ENCODE data around the gene CNOT10.
A peak's percentile ranks its signal among the peaks of the same experiment; 100 is the strongest.
"Not testable (repeated sequence)": the region's sequence is repeated elsewhere in the genome, so short reads cannot be mapped to it uniquely, and the experiment has no call there.

Gene CNOT10

DNA sequence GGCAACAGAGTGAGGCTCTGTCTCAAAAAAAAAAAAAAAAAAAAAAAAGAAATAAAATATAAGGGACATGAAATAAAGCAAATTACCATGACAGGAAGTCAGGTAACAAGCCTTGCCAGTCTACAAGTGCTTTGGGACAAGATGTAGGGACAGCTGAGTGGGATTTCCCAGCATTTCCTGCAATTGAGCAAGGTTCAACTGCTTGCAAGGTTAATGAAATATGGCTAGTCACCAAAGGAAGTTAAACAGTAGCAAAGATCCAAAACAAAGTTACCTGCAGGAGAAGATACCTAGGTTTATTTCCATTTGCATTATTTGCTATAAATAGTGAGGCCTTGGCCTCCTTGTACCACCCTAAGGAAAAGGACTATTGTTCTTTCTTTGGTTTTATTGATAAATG lies 22.3 kb upstream of the CNOT10 start:
- H3K27me3 ChIP-seq (ENCODE audit: insufficient read depth, low read length), result no peaks in the 10 kb centered on the region
- H3K27ac ChIP-seq (ENCODE audit: low read depth, low read length), result no peak overlapping the region
- no peaks in the 10 kb centered on the region for H3K9me3 ChIP-seq (ENCODE audit: insufficient read depth, low read depth, low read length)
- H3K4me3 ChIP-seq (ENCODE audit: low read length), result no peak overlapping the region
- no peaks in the 10 kb centered on the region for H3K36me3 ChIP-seq (ENCODE audit: insufficient read depth, low read length)
- no peak overlapping the region for H3K9ac ChIP-seq (ENCODE audit: low read depth, low read length)
- H3K4me1 ChIP-seq (ENCODE audit: insufficient read depth, low read length), result no peaks in the 10 kb centered on the region

DNA sequence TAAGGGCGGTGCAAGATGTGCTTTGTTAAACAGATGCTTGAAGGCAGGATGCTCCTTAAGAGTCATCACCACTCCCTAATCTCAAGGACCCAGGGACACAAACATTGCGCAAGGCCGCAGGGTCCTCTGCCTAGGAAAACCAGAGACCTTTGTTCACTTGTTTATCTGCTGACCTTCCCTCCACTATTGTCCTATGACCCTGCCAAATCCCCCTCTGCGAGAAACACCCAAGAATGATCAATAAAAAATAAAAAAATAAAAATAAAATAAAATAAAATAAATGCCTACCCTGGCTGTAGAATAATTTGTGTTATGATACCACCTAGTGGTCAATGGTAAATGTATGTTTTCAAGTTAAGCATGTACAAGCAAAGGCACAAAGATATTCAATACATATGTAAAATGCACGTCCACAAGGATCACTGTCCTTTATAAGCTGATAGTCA lies 20.3 kb upstream of the CNOT10 start:
- H3K4me1 ChIP-seq (ENCODE audit: insufficient read depth, low read length); H3K27ac ChIP-seq (ENCODE audit: low read depth, low read length); H3K9ac ChIP-seq (ENCODE audit: low read depth, low read length); H3K36me3 ChIP-seq (ENCODE audit: insufficient read depth, low read length); H3K4me3 ChIP-seq (ENCODE audit: low read length); H3K27me3 ChIP-seq (ENCODE audit: insufficient read depth, low read length); H3K9me3 ChIP-seq (ENCODE audit: insufficient read depth, low read depth, low read length): not testable (repeated sequence)
- 67% methylated on average over 3 of the region's 5 CpGs for WGBS

- H3K27me3 ChIP-seq (ENCODE audit: insufficient read depth, low read length), result no peaks in the 10 kb centered on the region
- no peak overlapping the region for H3K27ac ChIP-seq (ENCODE audit: low read depth, low read length)
- H3K4me3 ChIP-seq (ENCODE audit: low read length), result no peak overlapping the region
- no peaks in the 10 kb centered on the region for H3K36me3 ChIP-seq (ENCODE audit: insufficient read depth, low read length)
- no peaks in the 10 kb centered on the region for H3K9me3 ChIP-seq (ENCODE audit: insufficient read depth, low read depth, low read length)
- H3K9ac ChIP-seq (ENCODE audit: low read depth, low read length), result no peak overlapping the region
- H3K4me1 ChIP-seq (ENCODE audit: insufficient read depth, low read length), result no peaks in the 10 kb centered on the region
- 91% methylated on average over 3 of the region's 3 CpGs for WGBS
Observed at GRCh38 chr3:32667072-32667582, 17.9 kb upstream of the CNOT10 start.

DNA sequence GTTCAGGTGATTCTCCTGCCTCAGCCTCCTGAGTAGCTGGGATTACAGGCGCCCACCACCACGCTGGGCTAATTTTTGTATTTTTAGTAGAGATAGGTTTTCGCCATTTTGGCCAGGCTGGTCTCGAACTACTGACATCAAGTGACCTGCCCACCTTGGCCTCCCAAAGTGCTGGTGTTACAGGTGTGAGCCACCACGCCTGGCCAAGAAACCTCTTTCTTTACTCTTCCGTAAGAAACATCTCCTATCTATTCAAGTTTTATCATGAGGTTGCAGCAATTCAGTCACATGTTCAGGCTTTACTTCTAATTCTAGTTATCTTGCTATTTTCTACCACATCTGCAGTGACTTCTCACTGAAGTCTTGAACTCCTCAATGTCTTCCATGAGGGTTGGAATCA lies 15.8 kb upstream of the CNOT10 start:
- H3K36me3 ChIP-seq (ENCODE audit: insufficient read depth, low read length); H3K9ac ChIP-seq (ENCODE audit: low read depth, low read length); H3K9me3 ChIP-seq (ENCODE audit: insufficient read depth, low read depth, low read length); H3K4me3 ChIP-seq (ENCODE audit: low read length); H3K4me1 ChIP-seq (ENCODE audit: insufficient read depth, low read length); H3K27ac ChIP-seq (ENCODE audit: low read depth, low read length); H3K27me3 ChIP-seq (ENCODE audit: insufficient read depth, low read length): not testable (repeated sequence)
- 97% methylated on average over 6 of the region's 6 CpGs for WGBS

GRCh38 chr3:32673730-32674129 lies 11.3 kb upstream of the CNOT10 start:
- H3K9me3 ChIP-seq (ENCODE audit: insufficient read depth, low read depth, low read length); H3K27me3 ChIP-seq (ENCODE audit: insufficient read depth, low read length); H3K9ac ChIP-seq (ENCODE audit: low read depth, low read length); H3K36me3 ChIP-seq (ENCODE audit: insufficient read depth, low read length); H3K4me1 ChIP-seq (ENCODE audit: insufficient read depth, low read length); H3K27ac ChIP-seq (ENCODE audit: low read depth, low read length); H3K4me3 ChIP-seq (ENCODE audit: low read length): not testable (repeated sequence)
- WGBS, result 87% methylated on average over 3 of the region's 3 CpGs

- no peak overlapping the region for H3K4me3 ChIP-seq (ENCODE audit: low read length)
- H3K27ac ChIP-seq (ENCODE audit: low read depth, low read length), result no peak overlapping the region
- H3K4me1 ChIP-seq (ENCODE audit: insufficient read depth, low read length), result no peaks in the 10 kb centered on the region
- no peaks in the 10 kb centered on the region for H3K36me3 ChIP-seq (ENCODE audit: insufficient read depth, low read length)
- no peak overlapping the region for H3K9ac ChIP-seq (ENCODE audit: low read depth, low read length)
- 88% methylated on average over 1 of the region's 2 CpGs for WGBS
- no peaks in the 10 kb centered on the region for H3K9me3 ChIP-seq (ENCODE audit: insufficient read depth, low read depth, low read length)
- H3K27me3 ChIP-seq (ENCODE audit: insufficient read depth, low read length), result no peaks in the 10 kb centered on the region
Observed at GRCh38 chr3:32675164-32675563, 9.8 kb upstream of the CNOT10 start.

- no peaks in the 10 kb centered on the region for H3K9me3 ChIP-seq (ENCODE audit: insufficient read depth, low read depth, low read length)
- no peak overlapping the region for H3K4me3 ChIP-seq (ENCODE audit: low read length)
- WGBS, result 90% methylated on average over 1 of the region's 1 CpG
Observed at GRCh38 chr3:32675650-32676049, 9.3 kb upstream of the CNOT10 start.

DNA sequence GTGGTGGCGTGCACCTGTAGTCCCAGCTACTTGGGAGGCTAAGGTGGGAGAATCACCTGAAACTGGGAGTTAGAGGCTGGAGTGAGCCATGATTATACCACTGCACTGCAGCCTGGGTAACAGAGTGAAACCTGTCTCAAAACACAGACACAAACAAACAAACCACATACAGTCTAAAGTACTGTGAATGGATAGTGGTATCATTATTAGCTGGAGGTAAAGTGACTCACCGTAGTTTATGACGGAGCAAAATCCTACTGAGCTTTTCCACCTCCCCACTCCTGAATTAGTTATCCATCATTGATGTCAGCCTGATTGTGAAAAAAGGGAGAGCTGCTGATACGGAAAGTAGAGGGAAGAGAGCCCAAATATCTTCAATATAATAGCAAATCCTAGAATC lies 3.2 kb upstream of the CNOT10 start:
- no peaks in the 10 kb centered on the region for H3K36me3 ChIP-seq (ENCODE audit: insufficient read depth, low read length)
- H3K27me3 ChIP-seq (ENCODE audit: insufficient read depth, low read length), result no peaks in the 10 kb centered on the region
- H3K4me3 ChIP-seq (ENCODE audit: low read length), result no peak overlapping the region
- WGBS, result 77% methylated on average over 1 of the region's 4 CpGs
- no peak overlapping the region for H3K9ac ChIP-seq (ENCODE audit: low read depth, low read length)
- no peak overlapping the region for H3K27ac ChIP-seq (ENCODE audit: low read depth, low read length)
- H3K9me3 ChIP-seq (ENCODE audit: insufficient read depth, low read depth, low read length), result no peaks in the 10 kb centered on the region
- H3K4me1 ChIP-seq (ENCODE audit: insufficient read depth, low read length), result peaks cover 16% of the 10 kb centered on the region

More at GRCh38 chr3:32675650-32676049, 9.3 kb upstream of the CNOT10 start:
- no peaks in the 10 kb centered on the region for H3K4me1 ChIP-seq (ENCODE audit: insufficient read depth, low read length)
- H3K27me3 ChIP-seq (ENCODE audit: insufficient read depth, low read length), result no peaks in the 10 kb centered on the region
- no peak overlapping the region for H3K9ac ChIP-seq (ENCODE audit: low read depth, low read length)
- H3K27ac ChIP-seq (ENCODE audit: low read depth, low read length), result no peak overlapping the region
- no peaks in the 10 kb centered on the region for H3K36me3 ChIP-seq (ENCODE audit: insufficient read depth, low read length)

DNA sequence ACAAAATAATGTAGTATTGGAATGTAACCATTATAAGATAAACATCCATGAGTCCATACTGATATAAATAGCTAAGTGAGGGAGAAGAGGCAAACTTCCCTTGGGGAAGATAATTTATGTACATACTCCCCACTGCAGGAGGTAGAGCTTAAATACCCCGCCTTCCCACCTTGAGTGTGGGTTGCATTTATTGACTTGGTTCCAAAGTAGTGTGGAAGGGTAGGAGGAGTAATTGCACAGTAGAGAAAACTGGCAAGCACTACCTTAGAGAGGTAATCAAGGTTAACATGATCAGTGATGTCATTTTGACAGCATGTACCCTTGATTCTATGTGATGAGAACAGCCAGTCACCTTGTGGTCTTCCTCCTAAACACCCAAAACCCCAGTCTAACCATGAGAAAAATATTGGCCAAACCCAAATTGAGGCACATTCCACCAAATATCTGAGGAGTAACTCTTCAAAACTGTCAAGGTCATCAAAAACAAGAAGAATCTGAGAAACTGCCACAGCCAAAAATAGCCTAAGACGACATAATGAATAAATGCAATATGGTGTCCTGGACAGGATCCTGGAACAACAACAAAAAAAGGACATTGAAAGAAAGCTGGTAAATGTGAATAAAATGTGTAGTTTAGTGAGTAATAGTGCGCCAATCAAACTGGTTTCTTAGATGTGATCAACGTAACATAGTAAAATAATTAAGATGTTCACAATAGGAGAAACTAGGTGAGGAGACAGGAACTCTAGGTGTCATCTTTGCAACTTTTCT lies 774 bp upstream of the CNOT10 start:
- no peaks in the 10 kb centered on the region for H3K27me3 ChIP-seq (ENCODE audit: insufficient read depth, low read length)
- peak overlapping the region; percentile 48; the same call in 1 of the 2 replicates for H3K27ac ChIP-seq (ENCODE audit: low read depth, low read length)
- peaks cover 18% of the 10 kb centered on the region for H3K4me1 ChIP-seq (ENCODE audit: insufficient read depth, low read length)
- peak overlapping the region; percentile 81 for H3K4me3 ChIP-seq (ENCODE audit: low read length)
- peaks cover 6% of the 10 kb centered on the region for H3K36me3 ChIP-seq (ENCODE audit: insufficient read depth, low read length)
- peak overlapping the region; percentile 55; the same call in 1 of the 2 replicates for H3K9ac ChIP-seq (ENCODE audit: low read depth, low read length)
- WGBS, result 80% methylated on average over 4 of the region's 4 CpGs
- H3K9me3 ChIP-seq (ENCODE audit: insufficient read depth, low read depth, low read length), result no peaks in the 10 kb centered on the region

DNA sequence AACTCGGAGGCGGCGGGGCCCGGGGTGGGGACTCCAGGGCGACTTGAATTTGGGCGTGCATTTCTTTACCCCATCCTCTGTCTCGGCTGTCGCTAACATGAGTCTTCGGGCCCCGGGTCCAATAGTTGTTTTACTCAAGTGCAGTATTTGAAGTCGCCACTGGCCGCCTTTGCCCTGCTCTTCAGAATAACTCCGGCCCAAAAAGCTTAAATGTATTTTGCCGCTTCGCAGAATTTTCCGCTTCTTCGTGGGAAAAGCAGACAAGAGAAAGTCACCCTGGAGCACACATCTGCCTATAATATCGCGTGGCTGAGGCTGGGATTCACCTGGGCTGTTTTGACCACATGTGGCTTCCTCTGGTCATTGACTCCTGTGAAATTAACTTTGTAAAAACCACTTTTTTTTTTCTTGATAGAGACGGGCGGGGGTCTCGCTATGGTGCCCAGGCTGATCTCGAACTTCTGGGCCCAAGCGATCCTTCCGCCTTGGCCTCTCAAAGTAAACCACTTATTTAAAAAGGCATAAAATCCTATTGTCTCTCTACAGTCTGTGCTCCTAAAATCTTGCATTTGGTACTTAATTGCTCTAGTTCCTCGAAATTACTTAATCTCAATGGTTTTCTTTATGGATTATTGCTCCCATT lies 676 bp downstream of the CNOT10 start:
- H3K27ac ChIP-seq (ENCODE audit: low read depth, low read length), result peak overlapping the region; percentile 88
- no peaks in the 10 kb centered on the region for H3K9me3 ChIP-seq (ENCODE audit: insufficient read depth, low read depth, low read length)
- H3K4me3 ChIP-seq (ENCODE audit: low read length), result peak overlapping the region; percentile 81
- peaks cover 18% of the 10 kb centered on the region for H3K4me1 ChIP-seq (ENCODE audit: insufficient read depth, low read length)
- peak overlapping the region; percentile 78 for H3K9ac ChIP-seq (ENCODE audit: low read depth, low read length)
- no peaks in the 10 kb centered on the region for H3K27me3 ChIP-seq (ENCODE audit: insufficient read depth, low read length)
- H3K36me3 ChIP-seq (ENCODE audit: insufficient read depth, low read length), result peaks cover 12% of the 10 kb centered on the region
- 12% methylated on average over 26 of the region's 26 CpGs for WGBS

- Histone ChIP-seq H3K27ac (ENCODE audit: low read depth, low read length) (no peak overlapping the region), H3K27me3 (ENCODE audit: insufficient read depth, low read length) (no peaks in the 10 kb centered on the region), H3K4me1 (ENCODE audit: insufficient read depth, low read length) (peaks cover 18% of the 10 kb centered on the region), H3K9ac (ENCODE audit: low read depth, low read length) (peak overlapping the region; percentile 78; the same call in 1 of the 2 replicates), H3K4me3 (ENCODE audit: low read length) (peak overlapping the region; percentile 81), H3K36me3 (ENCODE audit: insufficient read depth, low read length) (peaks cover 12% of the 10 kb centered on the region), H3K9me3 (ENCODE audit: insufficient read depth, low read depth, low read length) (no peaks in the 10 kb centered on the region)
- 95% methylated on average over 3 of the region's 3 CpGs for WGBS
Observed at GRCh38 chr3:32686713-32687112, 1.7 kb downstream of the CNOT10 start.

All from HUES64 (cell line).